ENCODE data around the gene MMEL1.
"Not testable (repeated sequence)": the region's sequence is repeated elsewhere in the genome, so short reads cannot be mapped to it uniquely, and the experiment has no call there.

MMEL1 gene

GRCh38 chr1:2569060-2569459, 63.8 kb downstream of the MMEL1 start:
- no peaks in the 10 kb centered on the region for H3K9me3 ChIP-seq (ENCODE audit: control insufficient read depth, insufficient read depth, low read depth, low read length)
- TF ChIP-seq ZNF18 (tag by site-specific recombination; IDR thresholded peaks at IDR 0.05) (no peak), ZFP41 (tag by site-specific recombination; IDR thresholded peaks at IDR 0.05; ENCODE audit: borderline replicate concordance) (no peak), ZBTB48 (tag by site-specific recombination; IDR thresholded peaks at IDR 0.05) (no peak), ZNF785 (tag by site-specific recombination; IDR thresholded peaks at IDR 0.05) (no peak), ZNF791 (tag by site-specific recombination; IDR thresholded peaks at IDR 0.05) (no peak), ZNF157 (tag by site-specific recombination; IDR thresholded peaks at IDR 0.05) (no peak), ZNF426 (tag by site-specific recombination; IDR thresholded peaks at IDR 0.05) (no peak), SP7 (tag by site-specific recombination; IDR thresholded peaks at IDR 0.05) (no peak), ZNF654 (tag by site-specific recombination; IDR thresholded peaks at IDR 0.05; ENCODE audit: low read depth) (no peak), ZNF423 (tag by site-specific recombination; IDR thresholded peaks at IDR 0.05) (no peak), ZNF473 (tag by site-specific recombination; IDR thresholded peaks at IDR 0.05) (no peak), FEZF1 (tag by site-specific recombination; IDR thresholded peaks at IDR 0.05) (no peak), ZNF292 (tag by site-specific recombination; IDR thresholded peaks at IDR 0.05; ENCODE audit: borderline replicate concordance, low read depth) (no peak), ZSCAN30 (tag by site-specific recombination; IDR thresholded peaks at IDR 0.05) (no peak), ZNF707 (tag by site-specific recombination; IDR thresholded peaks at IDR 0.05) (no peak), GLI4 (tag by site-specific recombination; IDR thresholded peaks at IDR 0.05) (no peak), ZNF148 (tag by site-specific recombination; IDR thresholded peaks at IDR 0.05; ENCODE audit: borderline replicate concordance) (no peak), ZSCAN5A (tag by site-specific recombination; IDR thresholded peaks at IDR 0.05) (no peak)
- POLR2A ChIA-PET: no interaction called here
- H3K4me3 ChIP-seq (ENCODE audit: low read depth, low read length): no peak overlapping the region
- H3K4me1 ChIP-seq (ENCODE audit: control insufficient read depth, insufficient read depth, low read length): no peaks in the 10 kb centered on the region
- H3K36me3 ChIP-seq (ENCODE audit: control insufficient read depth in 2 of 2, insufficient read depth in 1 of 2, low read length in 2 of 2): no peaks in the 10 kb centered on the region
- CTCF ChIA-PET: no interaction called here
- no peak overlapping the region for H3K27ac ChIP-seq (ENCODE audit: extremely low read depth, low read depth, low read length)

- H3K9me3 ChIP-seq (ENCODE audit: control insufficient read depth, insufficient read depth, low read depth, low read length); H3K4me3 ChIP-seq (ENCODE audit: low read depth, low read length); POLR2A ChIA-PET; CTCF ChIA-PET; H3K27ac ChIP-seq (ENCODE audit: extremely low read depth, low read depth, low read length); H3K4me1 ChIP-seq (ENCODE audit: control insufficient read depth, insufficient read depth, low read length); H3K36me3 ChIP-seq (ENCODE audit: control insufficient read depth in 2 of 2, insufficient read depth in 1 of 2, low read length in 2 of 2): not testable (repeated sequence)
These were observed 64.5 kb downstream of the MMEL1 start for GRCh38 chr1:2568187-2568816.
